Stomach (tissue), 9 donors: ENCODE measurements around the gene ST8SIA6. TPM values are rescaled to one million over a fixed set of nuclear protein-coding genes. Genes with fewer than 3 reads are reported as not detected.

Source experiments
- DNase-seq, 2 donors: peaks; one replicate each; pipeline versions ENCODE4 v3.0.0 to v3.0.0-alpha.2; 2013 to 2019
- H3K27ac ChIP-seq, 5 donors: fragments of 200-600 bp in 4 of 5; sonication (generic) in 4 of 5; one replicate each; pipeline ENCODE4 v1.5.1; 2013 to 2019; ENCODE audit warnings: mild to moderate bottlenecking in 1 of 5, moderate library complexity in 1 of 5
- H3K27me3 ChIP-seq, 3 donors: fragments of 200-600 bp; sonication (generic); one replicate each; pipeline ENCODE4 v1.5.1; 2017 to 2019; ENCODE audit warnings: mixed run types in 1 of 3
- H3K36me3 ChIP-seq, 4 donors: fragments of 200-600 bp; sonication (generic); 1 replicate in 3 of 4; 2 replicates in 1 of 4; pipeline ENCODE4 v1.5.1; 2016 to 2019
- H3K4me1 ChIP-seq, 4 donors: fragments of 200-600 bp; sonication (generic); one replicate each; pipeline ENCODE4 v1.5.1; 2016 to 2019
- H3K4me3 ChIP-seq, 4 donors: fragments of 200-600 bp; sonication (generic) in 3 of 4; one replicate each; pipeline ENCODE4 v1.5.1; 2016 to 2019; ENCODE audit warnings: mild to moderate bottlenecking in 1 of 4
- H3K9me3 ChIP-seq, 4 donors: fragments of 200-600 bp; sonication (generic); one replicate each; pipeline ENCODE4 v1.5.1; 2016 to 2019
- CTCF ChIP-seq, 7 experiments: fragments of 450-650 bp in 4 of 7; fragments of 200-600 bp in 3 of 7; sonication (generic) in 3 of 7; IDR thresholded peaks; one replicate each; pipeline ENCODE4 v1.5.1; 2016 to 2019; ENCODE audit warnings: antibody characterized with exemption in 7 of 7, control low read depth in 2 of 7, mild to moderate bottlenecking in 1 of 7
- EP300 ChIP-seq: sonication (generic); formaldehyde crosslinking; IDR thresholded peaks from one replicate; pipeline ENCODE4 v1.6.1; 2017; ENCODE audit warnings: antibody characterized with exemption
- POLR2A ChIP-seq, 4 donors: fragments of 450-650 bp; IDR thresholded peaks; one replicate each; pipeline ENCODE4 v1.6.1; 2016; ENCODE audit warnings: antibody characterized with exemption in 4 of 4, control low read depth in 2 of 4, mild to moderate bottlenecking in 1 of 4, moderate library complexity in 1 of 4
- POLR2AphosphoS5 ChIP-seq, 3 donors: sonication (generic); formaldehyde crosslinking; IDR thresholded peaks; one replicate each; pipeline ENCODE4 v1.6.1; 2016; ENCODE audit warnings: antibody characterized with exemption in 3 of 3
- WGBS, 5 donors: extraction: QIAGEN DNeasy Blood & Tissue Kit in 3 of 5; methylation state at CpG; one replicate each; pipeline versions ENCODE4 v1.1.5 to v1.1.7; 2013 to 2018; 5-methylcytosine and 5-hydroxymethylcytosine counted together
- intact Hi-C: fragments of 100-400 bp; cut with DNase I; formaldehyde crosslinking; loops from one replicate; pipeline ENCODE4 v1.15.1; 2023; ENCODE audit warnings: low total_unique reads
- polyA plus RNA-seq, 3 donors: library from polyadenylated mRNA; stranded (reverse); fragments of 200-250 nt; gene quantifications; one replicate each; pipeline ENCODE4 v1.2.3, GENCODE V29; 2013
- total RNA-seq, 5 donors: library from RNA; depleted of rRNA; stranded (reverse); fragments of >200 nt; gene quantifications; one replicate each; pipeline versions ENCODE4 v1.1.0 to v1.2.3, GENCODE V29; 2014 to 2016
- donor health status: healthy with polysubstance abuse.
- donor health status: Bipolar disorder and iron deficiency.
- donor health status: healthy.

Gene ST8SIA6
- total and polyA plus RNA-seq, 8 donors: 0.08 to 3.7 (median 0.19) TPM; not detected in 5

GRCh38 chr10:17428351-17429097 lies 25.9 kb downstream of the ST8SIA6 start:
- peak in 1 of 2 donors; percentile 50 for DNase-seq
- intact Hi-C loops: loop anchor here (10.0 kb wide), 1 partner anchor 584 kb away; no protein-coding TSS in a partner anchor

GRCh38 chr10:17427666-17428350 lies 26.6 kb downstream of the ST8SIA6 start:
- Histone ChIP-seq H3K36me3 (no peaks in the 10 kb centered on the region), H3K4me3 (no peak overlapping the region), H3K4me1 (peaks cover 0 to 20% (median 7%) of the 10 kb centered on the region in 4 donors), H3K27ac (no peak overlapping the region), H3K27me3 (peaks cover 0 to 16% (median 5%) of the 10 kb centered on the region in 3 donors), H3K9me3 (no peaks in the 10 kb centered on the region)
- TF ChIP-seq POLR2A (IDR thresholded peaks at IDR 0.05) (no peak), POLR2AphosphoS5 (IDR thresholded peaks at IDR 0.05) (no peak), CTCF (IDR thresholded peaks at IDR 0.05) (no peak)
- no peak for DNase-seq
- 28 to 52% (median 41%) methylated on average over 6 of the region's 6 CpGs for WGBS, 5 donors
- intact Hi-C loops: loop anchor here (10.0 kb wide), 1 partner anchor 583 kb away; no protein-coding TSS in a partner anchor

More at GRCh38 chr10:17428351-17429097, 25.9 kb downstream of the ST8SIA6 start:
- Histone ChIP-seq H3K27me3 (peaks cover 0 to 18% (median 5%) of the 10 kb centered on the region in 3 donors), H3K36me3 (no peaks in the 10 kb centered on the region), H3K4me1 (peaks cover 0 to 20% (median 7%) of the 10 kb centered on the region in 4 donors), H3K4me3 (no peak overlapping the region), H3K9me3 (no peaks in the 10 kb centered on the region), H3K27ac (no peak overlapping the region)
- TF ChIP-seq EP300 (no peak), POLR2A (IDR thresholded peaks at IDR 0.05) (no peak), POLR2AphosphoS5 (IDR thresholded peaks at IDR 0.05) (no peak), CTCF (IDR thresholded peaks at IDR 0.05) (no peak)
- 35 to 56% (median 45%) methylated on average over 17 of the region's 17 CpGs for WGBS, 5 donors

GRCh38 chr10:17427201-17427600 lies 27.2 kb downstream of the ST8SIA6 start:
- no peak for DNase-seq
- Histone ChIP-seq H3K36me3 (no peaks in the 10 kb centered on the region), H3K9me3 (no peaks in the 10 kb centered on the region), H3K27ac (no peak overlapping the region), H3K4me3 (no peak overlapping the region), H3K27me3 (peaks cover 0 to 12% (median 5%) of the 10 kb centered on the region in 3 donors), H3K4me1 (peaks cover 0 to 20% (median 7%) of the 10 kb centered on the region in 4 donors)
- intact Hi-C loops: loop anchor here (10.0 kb wide), 1 partner anchor 582 kb away; no protein-coding TSS in a partner anchor
- WGBS, 5 donors: 94 to 99% (median 97%) methylated on average over 3 of the region's 3 CpGs
- no peak for TF ChIP-seq EP300
- no peak for TF ChIP-seq POLR2AphosphoS5 (IDR thresholded peaks at IDR 0.05)
- no peak for TF ChIP-seq CTCF (IDR thresholded peaks at IDR 0.05)
- no peak for TF ChIP-seq POLR2A (IDR thresholded peaks at IDR 0.05)

GRCh38 chr10:17426263-17426750 lies 28.1 kb downstream of the ST8SIA6 start:
- TF ChIP-seq CTCF (IDR thresholded peaks at IDR 0.05): no peak
- no peak overlapping the region for H3K4me3 ChIP-seq
- no peak for DNase-seq
- peaks cover 0 to 7% (median 5%) of the 10 kb centered on the region in 3 donors for H3K27me3 ChIP-seq
- no peaks in the 10 kb centered on the region for H3K9me3 ChIP-seq
- intact Hi-C loops: loop anchor here (10.0 kb wide), 1 partner anchor 582 kb away; no protein-coding TSS in a partner anchor
- H3K27ac ChIP-seq: no peak overlapping the region
- 62 to 77% (median 74%) methylated on average over 5 of the region's 5 CpGs for WGBS, 5 donors
- H3K36me3 ChIP-seq: no peaks in the 10 kb centered on the region
- peaks cover 0 to 20% (median 7%) of the 10 kb centered on the region in 4 donors for H3K4me1 ChIP-seq
